Measurements from ENCODE around the gene PCDHGC3.

PCDHGC3 gene

GRCh38 chr5:141437221-141437620 lies 38.5 kb upstream of the PCDHGC3 start:
- in situ Hi-C loops (cut with MboI; ENCODE audit: low sequenced_read_pairs, unreplicated experiment), result no loop called here

GRCh38 chr5:141439411-141440141 lies 36.2 kb upstream of the PCDHGC3 start:
- TF ChIP-seq CTCF (IDR thresholded peaks at IDR 0.05; ENCODE audit: borderline replicate concordance, control extremely low read depth, extremely low read depth, insufficient read depth, missing control alignments), result no peak
- DNase-seq (ENCODE audit: low spot score), result no peak
- in situ Hi-C loops (cut with MboI; ENCODE audit: low sequenced_read_pairs, unreplicated experiment), result no loop called here

More at GRCh38 chr5:141437221-141437620, 38.5 kb upstream of the PCDHGC3 start:
- DNase-seq (ENCODE audit: low spot score), result no peak
- no peak for TF ChIP-seq CTCF (IDR thresholded peaks at IDR 0.05; ENCODE audit: borderline replicate concordance, control extremely low read depth, extremely low read depth, insufficient read depth, missing control alignments)

GRCh38 chr5:141440341-141440740 lies 35.4 kb upstream of the PCDHGC3 start:
- no peak for TF ChIP-seq CTCF (IDR thresholded peaks at IDR 0.05; ENCODE audit: borderline replicate concordance, control extremely low read depth, extremely low read depth, insufficient read depth, missing control alignments)
- in situ Hi-C loops (cut with MboI; ENCODE audit: low sequenced_read_pairs, unreplicated experiment), result no loop called here

GRCh38 chr5:141441571-141442170 lies 34.1 kb upstream of the PCDHGC3 start:
- no peak for TF ChIP-seq CTCF (IDR thresholded peaks at IDR 0.05; ENCODE audit: borderline replicate concordance, control extremely low read depth, extremely low read depth, insufficient read depth, missing control alignments)
- no peak for DNase-seq (ENCODE audit: low spot score)
- in situ Hi-C loops (cut with MboI; ENCODE audit: low sequenced_read_pairs, unreplicated experiment), result no loop called here

More at GRCh38 chr5:141440341-141440740, 35.4 kb upstream of the PCDHGC3 start:
- DNase-seq (ENCODE audit: low spot score), result no peak

- no peak for TF ChIP-seq CTCF (IDR thresholded peaks at IDR 0.05; ENCODE audit: borderline replicate concordance, control extremely low read depth, extremely low read depth, insufficient read depth, missing control alignments)
- in situ Hi-C loops (cut with MboI; ENCODE audit: low sequenced_read_pairs, unreplicated experiment), result no loop called here
- no peak for DNase-seq (ENCODE audit: low spot score)
Observed at GRCh38 chr5:141465351-141465750, 10.4 kb upstream of the PCDHGC3 start.

- in situ Hi-C loops (cut with MboI; ENCODE audit: low sequenced_read_pairs, unreplicated experiment), result no loop called here
- DNase-seq (ENCODE audit: low spot score), result peak; percentile 56
- TF ChIP-seq CTCF (IDR thresholded peaks at IDR 0.05; ENCODE audit: borderline replicate concordance, control extremely low read depth, extremely low read depth, insufficient read depth, missing control alignments), result no peak
Observed at GRCh38 chr5:141476132-141476911, 556 bp downstream of the PCDHGC3 start.
